DND-41 (cell line): ENCODE data around the gene DCAF5.

Experiments used
- EZH2 ChIP-seq: IDR thresholded peaks from 3 replicates; pipeline ENCODE4 v1.6.1; 2012; ENCODE audit warnings: borderline replicate concordance, low read depth, mild to moderate bottlenecking, moderate library complexity, low read length, inconsistent platforms; ENCODE audit not compliant: severe bottlenecking
- TF ChIP-seq, protein P1 (sequence below): IDR thresholded peaks from 2 replicates; pipeline ENCODE4 v1.5.1; 2012; ENCODE audit warnings: borderline replicate concordance, low read length, moderate library complexity, mild to moderate bottlenecking; ENCODE audit not compliant: poor library complexity, severe bottlenecking; ENCODE audit errors: extremely low read depth

DNA sequence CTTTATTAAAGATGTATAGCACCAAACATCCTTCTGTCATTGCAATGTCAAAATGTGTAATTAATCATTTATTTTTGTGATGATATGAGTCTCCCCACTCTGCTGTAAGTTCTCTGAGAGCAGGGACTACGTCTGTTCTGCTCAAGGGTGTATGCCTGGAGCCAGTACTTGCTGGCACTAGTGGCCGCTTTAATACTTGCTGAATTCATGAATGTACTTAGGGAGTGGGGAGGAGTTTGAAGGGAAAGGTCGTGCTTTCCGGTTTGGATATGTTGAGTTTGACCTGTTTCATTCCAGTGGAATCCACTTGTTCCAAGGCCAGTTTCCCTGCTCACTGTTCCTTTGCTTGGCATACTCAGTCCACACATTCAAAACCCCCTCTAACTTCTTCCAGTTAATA, 1.9 kb upstream of the DCAF5 start:
- TF ChIP-seq, protein P1, sequence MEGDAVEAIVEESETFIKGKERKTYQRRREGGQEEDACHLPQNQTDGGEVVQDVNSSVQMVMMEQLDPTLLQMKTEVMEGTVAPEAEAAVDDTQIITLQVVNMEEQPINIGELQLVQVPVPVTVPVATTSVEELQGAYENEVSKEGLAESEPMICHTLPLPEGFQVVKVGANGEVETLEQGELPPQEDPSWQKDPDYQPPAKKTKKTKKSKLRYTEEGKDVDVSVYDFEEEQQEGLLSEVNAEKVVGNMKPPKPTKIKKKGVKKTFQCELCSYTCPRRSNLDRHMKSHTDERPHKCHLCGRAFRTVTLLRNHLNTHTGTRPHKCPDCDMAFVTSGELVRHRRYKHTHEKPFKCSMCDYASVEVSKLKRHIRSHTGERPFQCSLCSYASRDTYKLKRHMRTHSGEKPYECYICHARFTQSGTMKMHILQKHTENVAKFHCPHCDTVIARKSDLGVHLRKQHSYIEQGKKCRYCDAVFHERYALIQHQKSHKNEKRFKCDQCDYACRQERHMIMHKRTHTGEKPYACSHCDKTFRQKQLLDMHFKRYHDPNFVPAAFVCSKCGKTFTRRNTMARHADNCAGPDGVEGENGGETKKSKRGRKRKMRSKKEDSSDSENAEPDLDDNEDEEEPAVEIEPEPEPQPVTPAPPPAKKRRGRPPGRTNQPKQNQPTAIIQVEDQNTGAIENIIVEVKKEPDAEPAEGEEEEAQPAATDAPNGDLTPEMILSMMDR = no peak
- peak; percentile 17 for TF ChIP-seq EZH2
